HG02678 (cell line): ENCODE data around the gene ALPP.

Experiments used
- ATAC-seq: cut with Tn5 transposase; IDR thresholded peaks from one replicate; pipeline ENCODE4 v1.9.1; 2021; ENCODE audit warnings: mild to moderate bottlenecking, moderate library complexity; ENCODE audit not compliant: unreplicated experiment

ALPP gene

DNA sequence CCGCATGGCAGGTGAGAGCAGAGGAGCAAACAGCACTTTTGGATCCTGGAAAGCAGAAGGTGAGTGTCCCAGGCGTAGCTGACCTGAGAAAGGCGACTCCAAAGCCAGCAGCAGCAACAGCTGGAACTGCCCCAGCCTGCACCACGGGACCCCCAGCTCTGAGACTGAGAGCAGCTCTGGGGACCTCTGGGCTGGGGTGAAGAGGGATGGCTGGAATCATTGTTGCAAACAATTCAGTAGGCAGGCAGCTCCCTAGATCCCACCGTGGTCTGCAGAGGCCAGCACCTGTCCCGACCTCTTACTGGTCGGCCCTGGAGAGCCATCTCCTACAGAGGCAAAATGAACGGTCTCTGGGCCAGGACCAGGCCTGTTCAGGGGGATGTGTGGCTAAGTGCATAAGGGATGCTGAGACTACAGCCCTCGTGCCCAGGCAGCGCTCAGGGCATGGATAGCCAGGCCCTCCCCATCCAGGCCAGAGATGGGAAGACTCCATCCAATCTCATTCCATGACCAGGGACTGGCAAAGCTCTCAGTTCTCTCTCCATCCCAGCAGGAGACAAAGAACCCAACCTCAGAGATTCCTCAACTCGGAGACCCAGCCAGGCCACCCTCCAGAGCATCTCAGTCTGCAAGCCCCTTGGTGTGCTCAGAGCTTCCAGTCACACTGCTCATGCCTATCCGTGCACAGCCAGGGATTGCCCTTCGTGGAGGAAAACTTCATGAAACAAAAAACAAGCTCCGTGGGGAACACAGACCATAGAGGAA lies 38.2 kb upstream of the ALPP start:
- ATAC-seq, result no peak

DNA sequence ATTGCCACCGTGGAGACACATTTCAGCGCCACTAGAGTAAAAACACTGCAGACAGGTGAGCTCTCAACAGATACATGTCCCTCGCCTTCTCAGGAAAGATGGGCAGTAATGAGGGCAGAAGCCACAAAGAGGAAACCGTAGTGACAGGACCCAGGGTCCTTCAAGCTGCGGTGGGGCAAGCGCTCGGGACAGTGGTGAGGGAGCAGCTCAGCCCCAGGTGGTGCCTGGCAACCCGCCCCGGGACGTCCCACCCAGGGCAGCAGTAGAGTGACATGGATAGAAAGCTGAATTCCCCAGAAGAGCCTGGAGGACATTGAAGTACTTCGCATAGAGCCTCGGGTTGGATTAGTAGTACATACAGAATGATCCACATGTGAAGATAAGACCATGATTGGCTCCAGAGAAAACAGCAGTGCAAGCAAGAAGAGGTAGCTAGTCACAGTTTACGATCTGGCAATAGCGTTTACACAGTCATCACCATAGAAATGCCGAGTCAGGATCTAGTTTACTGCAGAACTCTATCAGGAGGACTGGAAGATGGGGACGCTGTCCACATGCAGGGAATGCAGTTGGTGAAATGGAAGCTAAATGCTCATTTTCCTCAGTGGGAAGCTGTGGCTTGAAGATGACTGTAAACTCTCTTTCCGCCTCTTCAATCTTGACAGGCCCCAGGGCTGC lies 37.4 kb upstream of the ALPP start:
- ATAC-seq, result no peak

DNA sequence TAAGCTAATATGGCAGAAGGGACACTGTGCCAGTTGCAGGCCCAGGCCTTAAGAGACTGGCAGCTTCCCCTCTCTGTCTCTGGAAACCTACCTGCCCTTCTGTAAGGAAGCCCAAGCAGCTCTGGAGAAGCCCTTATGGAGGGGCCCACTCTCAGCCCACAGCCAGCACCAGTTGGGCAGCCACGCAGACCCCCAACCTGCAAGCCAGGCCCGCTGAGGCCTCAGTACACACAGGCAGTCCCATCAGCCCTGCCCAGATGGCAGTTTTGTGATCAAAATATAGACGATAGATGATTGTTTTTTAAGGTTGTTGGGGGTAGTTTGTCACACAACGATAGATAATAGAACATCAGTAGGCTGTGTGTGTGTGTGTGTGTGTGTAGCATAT lies 36.8 kb upstream of the ALPP start:
- no peak for ATAC-seq

DNA sequence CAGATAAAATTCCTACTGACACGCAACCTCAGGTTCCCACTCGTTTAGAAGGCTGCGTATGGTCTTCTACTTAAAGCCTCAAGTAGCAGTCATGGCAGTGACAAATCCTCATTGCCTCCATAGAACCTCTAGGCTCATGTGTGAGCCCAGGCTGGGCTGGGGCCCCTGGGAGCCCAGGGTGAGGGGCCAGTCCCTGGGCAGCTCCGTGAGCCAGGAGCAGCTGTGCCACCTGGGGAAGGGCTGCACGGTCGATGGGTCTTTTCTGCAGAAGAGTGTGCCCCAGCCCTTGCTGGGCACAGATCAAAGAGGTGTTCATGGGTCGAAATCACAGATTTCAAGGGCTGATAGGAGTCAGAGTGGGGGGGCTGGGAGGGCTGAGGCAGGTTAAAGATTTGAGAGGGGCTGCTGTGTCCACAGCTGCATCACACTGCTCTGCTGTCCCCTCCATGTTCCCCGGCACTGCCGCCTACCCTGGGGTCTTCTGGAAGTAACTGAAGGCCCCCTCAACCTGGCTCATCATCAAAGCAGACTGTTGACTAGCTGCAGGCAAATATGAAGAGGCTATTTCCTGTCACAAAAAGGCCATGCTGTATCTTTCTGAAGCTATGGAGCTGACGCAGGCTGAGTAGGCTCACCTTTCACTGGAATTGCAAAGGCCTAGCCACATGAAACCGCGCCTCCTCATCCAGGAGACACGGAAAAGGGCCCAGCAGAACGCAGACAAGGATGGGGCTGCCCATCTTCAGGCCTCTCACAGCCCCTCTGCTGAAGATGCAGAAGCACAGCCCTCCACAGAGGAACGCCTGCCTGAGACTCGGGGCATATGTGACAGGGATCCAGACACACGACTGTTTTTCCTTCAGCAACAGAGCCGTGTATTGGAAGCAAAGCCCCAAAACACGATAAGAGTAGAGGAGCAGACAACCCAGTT lies 35.7 kb upstream of the ALPP start:
- ATAC-seq, result no peak

DNA sequence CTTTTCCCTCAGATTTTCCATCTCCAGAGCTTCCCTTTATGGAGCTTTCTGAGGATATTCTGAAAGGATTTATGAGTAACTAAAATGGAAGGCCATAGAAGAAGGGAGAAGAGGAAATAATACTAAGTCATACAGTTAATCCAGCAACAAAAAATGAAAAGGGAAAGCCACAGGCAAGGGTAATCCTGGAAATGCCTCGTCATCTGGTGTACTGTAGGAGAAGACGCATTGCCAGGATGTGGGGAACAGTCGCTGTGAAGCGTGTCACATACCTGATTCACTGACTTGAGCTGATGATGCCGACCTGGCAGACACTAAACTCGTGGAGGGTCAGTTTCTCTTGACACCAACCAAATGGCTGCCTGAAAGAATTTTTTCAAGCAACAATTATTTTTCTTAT lies 34.7 kb upstream of the ALPP start:
- ATAC-seq, result no peak

DNA sequence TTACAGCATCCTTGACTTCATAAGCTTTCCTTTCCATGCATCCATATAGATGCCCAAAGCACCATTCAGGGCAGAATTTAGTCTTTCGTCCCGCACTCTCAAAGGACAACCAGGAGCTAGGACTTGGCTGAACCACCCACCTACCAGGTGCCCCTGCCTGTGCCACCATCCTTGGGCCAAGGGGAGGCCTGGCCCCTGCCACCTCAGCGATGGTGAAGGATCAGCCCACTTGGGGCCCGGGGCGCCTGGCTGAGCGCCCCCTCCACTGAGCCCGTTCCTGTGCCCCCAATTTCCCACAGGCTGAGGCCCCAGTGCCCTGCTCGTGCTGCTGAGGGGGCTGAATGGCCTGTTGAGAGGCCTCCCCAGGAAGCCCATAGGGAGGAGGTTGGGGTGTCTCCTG lies 33.3 kb upstream of the ALPP start:
- ATAC-seq, result no peak

DNA sequence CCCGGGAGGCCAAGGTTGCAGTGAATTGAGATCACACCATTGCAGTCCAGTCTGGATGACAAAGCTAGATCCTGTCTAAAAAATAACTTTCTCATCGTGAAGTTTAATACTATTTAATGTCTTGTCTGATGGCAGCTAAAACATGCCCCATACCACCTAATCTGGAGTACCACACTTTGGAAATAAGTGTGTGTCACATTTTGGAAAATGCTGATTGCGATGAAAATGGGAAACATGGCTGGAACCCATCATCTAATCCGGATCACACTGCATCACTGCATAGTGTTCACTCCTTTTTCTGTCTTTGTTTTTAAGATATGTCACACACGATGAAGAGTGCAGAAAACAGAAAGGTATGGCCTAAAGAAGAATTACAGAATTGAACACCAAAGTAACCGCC lies 31.2 kb upstream of the ALPP start:
- no peak for ATAC-seq

DNA sequence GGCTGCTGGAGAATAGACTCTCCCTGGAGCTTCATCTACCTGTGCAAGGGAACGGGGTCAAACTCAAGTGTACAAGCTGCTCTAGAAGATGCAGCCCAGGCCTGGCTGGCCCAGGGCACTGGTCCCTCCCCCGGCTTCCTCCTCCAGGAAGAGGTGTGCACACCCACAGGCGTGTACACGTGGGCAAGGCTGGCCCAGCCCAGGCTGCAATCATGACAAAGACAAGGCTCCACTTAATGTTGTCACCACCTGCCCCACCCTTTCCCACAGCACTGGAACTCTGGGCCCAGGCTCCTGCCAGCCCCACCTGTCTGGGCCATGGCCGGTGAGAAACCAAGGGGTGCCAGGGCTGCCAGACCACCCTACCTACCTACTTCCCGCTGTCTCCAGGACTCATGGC lies 29.6 kb upstream of the ALPP start:
- no peak for ATAC-seq

DNA sequence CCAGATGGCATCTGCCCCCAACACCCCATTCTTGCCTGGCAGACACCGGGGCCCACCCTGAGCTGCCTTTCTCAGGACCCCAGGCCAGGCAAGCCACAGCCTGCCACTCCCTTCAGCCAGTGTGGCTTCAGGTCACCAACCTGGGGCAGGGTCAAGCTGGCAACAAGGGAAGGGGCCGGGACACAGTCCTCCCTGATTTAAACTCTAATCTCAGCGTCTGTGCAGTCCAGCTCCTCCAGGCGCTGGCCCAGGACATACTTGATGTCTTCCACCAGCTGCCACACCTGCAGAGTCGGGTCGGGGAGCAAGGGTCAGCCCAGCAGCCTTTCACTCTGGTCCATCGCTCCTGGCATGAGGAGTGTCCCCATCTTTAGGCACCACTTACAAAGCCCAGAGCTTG lies 29.0 kb upstream of the ALPP start:
- ATAC-seq, result no peak

DNA sequence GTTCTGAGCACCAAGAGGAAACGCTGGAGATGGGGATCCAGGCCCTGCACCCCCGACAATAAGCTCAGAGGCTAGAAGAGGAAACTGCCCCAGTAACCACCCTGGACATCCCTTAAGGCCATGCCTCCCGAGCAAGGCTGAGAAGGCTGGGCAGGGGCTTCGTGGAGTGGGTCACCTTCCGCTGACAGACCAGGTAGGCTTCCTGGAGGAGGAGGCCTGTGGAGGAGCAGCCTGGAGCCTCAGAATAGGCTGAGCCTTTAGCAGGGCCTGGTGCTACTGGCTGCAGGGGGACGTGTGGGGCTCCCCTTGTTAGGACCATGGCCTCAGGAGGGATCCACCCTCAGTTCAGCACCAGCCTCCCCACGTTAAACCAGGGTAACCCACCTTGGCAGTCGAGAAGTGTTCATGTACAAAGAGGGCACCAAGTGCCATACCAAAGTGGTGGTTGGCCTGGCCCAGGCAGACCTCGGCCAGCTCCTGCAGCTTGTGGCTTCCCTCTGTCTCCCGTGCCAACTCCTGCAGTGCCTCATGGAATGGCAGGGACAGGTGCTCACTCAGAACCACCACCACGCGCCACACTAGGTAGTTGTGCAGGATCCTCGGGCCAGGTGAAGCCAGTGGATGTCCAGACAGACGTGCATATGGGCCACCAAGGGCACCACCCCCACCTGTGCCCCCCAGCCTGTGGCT lies 28.5 kb upstream of the ALPP start:
- no peak for ATAC-seq

DNA sequence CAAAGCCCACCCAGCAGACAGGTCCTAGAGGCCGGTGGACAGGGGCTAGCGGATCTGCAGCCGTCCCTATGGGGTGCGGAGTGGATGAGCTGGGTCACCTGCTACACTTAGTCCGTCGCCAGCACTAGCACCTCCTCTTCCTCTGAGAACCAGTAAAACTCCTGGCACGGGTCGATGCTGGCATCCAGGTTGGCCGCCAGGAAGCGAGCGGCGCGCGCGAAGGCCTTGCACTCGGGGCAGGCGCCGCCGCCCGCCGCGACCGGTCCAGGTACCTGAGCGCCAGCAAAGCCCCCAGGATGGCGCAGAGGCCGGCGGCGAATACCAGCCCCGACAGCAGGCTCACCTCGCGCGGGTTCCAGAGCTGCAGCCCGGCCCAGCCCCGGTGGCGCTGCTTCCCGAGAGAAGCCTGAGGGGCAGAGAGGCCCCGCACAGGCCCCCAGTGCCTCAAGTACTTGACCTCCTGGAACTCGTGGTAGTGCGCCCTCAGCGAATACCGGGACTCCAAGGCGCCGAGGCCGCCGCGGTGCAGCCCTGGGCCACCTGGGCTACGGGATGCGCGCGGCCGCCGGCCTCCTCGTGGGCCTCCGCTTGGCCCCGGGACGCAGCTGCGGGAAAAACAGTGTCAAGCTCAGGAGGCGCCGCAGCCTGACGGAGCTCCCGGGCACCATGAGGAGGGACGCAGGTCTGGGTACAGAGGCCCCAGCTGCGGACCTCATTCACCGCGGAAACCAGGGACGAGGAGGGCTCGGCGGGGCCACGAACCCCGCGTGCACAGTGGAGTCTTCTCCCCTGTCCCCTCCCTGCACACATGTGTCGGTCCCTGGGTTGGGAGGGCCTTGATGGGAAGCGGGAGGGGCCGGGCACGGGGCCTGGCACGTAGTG lies 27.5 kb upstream of the ALPP start:
- ATAC-seq, result no peak

DNA sequence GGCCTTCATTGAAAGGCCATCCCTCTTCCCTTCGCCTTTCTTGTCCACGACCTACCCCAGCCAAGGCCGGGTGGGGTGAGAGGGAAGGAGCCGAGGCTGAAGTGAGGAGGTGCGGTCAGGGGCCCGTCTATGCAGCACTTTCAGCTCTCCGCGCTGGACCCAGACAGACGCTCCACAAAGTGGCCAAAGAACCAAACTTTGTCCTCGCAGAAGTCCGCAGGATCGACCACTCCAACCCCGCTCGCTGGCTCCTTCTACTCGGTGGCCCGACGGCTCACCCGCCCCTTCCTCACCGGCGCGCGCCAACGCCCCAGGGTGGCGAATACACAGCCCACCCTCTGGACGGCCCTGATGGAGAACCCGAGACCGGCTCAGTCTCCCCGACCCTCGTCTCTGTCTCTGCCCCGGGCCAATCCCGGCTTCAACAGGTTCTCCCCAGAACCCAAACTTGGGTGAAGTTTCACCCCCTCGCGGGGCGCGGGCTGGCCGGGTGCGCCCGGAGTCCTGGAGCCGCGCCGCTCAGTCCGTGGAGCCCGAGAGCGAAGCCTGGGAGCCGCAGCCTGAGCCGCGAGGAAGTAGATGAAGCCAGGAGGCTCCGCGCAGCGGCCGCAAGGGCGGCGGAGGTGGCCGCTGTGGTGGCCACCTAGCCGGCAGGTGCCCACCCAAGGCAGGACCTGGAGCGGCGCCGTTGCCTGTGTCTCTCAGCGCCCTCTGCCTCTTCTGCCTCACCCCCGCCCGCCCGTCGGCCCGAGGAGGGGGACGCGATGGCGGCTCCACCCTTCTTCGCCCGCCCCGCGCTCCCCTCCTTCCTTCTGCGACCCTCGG lies 26.7 kb upstream of the ALPP start:
- no peak for ATAC-seq

DNA sequence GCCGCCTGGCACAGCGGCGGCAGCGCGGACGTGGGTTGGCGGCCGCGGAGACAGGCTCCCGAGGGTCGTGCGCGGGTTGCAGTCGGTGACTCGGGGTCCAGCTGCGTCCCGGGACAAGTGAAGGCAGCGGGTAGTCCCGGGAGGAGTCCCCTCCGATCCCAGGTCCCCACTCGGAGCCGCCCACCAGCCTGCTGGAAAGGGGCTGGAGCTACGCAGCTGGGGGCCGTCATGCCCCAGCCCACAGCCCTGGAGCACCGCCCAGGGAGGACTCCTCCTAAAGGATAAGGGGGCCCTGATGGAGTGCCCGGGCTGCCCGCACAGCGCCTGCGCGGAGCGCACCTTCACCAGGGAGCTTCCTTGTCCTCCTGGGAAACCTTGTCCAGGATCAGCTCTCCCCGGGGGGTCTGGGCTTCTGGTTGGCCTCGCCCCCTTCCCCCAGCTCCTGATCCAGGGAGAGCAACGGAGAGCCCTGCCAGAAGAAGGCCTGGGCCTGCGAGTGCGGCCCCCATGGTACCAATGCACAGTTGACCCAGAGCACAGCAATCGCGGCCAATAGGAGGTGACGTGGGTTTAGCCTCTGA lies 25.9 kb upstream of the ALPP start:
- no peak for ATAC-seq

DNA sequence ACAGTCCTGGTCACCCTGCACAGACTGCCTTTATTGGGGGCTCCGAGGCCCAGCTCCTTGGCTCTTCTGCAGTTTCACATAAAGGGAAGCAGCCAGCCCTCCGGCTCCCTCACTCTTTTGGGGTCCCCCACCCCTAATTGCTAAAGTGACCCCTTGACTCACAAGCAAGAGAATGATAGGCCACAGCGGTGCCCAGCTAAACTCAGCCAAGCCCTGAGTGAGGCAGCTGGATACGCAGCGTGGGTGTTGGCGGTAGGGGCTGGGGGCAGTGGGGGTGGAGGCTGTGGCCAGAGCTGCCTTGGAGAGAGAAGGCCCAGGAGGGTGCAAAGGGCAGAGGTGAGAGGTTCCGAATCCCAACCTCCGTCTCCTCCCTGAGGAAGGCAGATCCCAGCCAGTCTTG lies 25.5 kb upstream of the ALPP start:
- no peak for ATAC-seq

DNA sequence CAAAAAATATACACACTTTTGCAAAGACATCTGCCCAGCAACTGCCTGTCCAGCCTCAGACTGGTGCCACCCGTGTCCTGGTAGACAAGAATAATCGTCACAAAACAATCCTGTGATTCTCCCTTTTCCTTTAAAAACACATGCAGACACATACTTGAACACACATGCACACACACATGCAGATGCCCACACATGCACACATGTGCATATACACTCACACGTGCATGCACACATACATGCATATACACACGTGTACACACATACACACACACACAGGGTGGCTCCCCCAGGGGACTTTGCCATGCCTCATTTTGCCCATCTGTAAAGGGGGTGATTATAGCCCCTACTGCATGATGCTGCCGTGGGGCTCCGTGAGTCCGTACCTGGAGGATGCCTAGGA lies 24.9 kb upstream of the ALPP start:
- no peak for ATAC-seq

DNA sequence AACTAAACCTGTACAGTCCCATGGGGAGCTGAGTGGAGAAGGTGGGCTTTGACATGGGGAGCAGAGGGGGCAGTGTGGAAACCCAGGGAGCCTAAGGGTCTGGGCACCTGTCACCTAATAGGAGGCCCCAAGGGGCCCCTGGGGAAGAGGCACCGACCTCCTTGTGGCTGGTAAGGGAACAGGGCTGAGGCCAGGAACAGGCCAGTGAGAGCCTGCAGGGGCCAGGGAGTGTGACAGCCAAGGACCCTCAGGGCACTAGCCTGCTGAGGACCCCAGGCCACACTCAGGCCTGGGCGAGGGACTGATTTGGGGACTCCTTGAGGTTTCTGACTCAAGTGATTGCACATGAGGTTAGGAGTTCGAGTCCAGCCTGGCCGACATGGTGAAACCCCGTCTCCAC lies 24.5 kb upstream of the ALPP start:
- no peak for ATAC-seq

DNA sequence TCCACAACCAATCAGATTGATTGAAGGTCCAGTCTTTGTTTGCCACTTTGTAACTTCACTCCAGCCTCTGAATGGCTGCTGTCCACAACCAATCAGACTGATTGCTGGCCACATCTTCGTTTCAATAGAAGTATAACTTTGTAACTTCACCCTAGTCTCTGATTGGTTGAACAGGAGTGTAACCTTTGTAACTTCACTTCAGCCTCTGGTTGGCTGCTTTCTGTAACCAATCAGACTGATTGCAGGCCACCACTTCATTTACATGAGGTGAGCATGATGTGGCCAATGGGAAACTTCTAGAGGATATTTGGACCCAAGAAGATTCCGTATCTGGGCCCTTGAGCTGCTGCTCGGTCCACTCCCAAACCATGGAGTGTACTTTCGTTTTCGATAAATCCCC lies 16.9 kb upstream of the ALPP start:
- ATAC-seq, result no peak

DNA sequence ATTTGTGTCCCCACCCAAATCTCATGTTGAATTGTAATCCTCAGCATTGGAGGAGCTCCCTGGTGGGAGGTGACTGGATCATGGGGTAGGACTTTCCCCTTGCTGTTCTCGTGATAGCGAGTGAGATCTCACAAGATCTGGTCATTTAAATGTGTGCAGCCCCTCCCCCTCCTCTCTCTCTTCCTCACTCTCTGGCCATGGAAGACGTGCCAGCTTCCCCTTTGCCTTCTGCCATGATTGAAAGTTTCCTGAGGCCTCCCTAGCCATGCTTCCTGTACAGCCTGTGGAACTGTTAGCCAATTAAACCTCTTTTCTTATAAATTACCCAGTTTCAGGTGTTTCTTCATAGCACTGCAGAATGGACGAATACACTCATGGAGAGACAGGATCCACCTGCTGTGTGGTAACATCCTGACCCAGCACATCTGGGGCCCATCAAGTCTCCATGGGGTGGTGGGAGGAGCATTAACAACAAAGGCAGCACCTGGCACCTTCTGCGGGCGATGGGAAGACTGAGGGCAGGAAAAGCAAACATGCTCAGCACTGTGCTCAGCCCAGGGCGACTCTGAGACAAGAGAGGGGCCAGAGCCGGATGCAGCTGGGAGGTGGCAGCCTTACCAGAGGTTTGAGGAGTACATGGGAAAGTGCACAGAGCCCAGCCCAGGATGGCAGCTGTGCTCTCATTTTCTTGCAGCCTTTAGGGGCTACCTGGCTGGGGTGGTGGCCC lies 16.2 kb upstream of the ALPP start:
- ATAC-seq, result no peak
